Left kidney (tissue), 2 donors: Measurements from ENCODE around the gene NXPE4. TPM values are rescaled to one million over a fixed set of nuclear protein-coding genes. Genes with fewer than 3 reads are reported as not detected.
A peak's percentile ranks its signal among the peaks of the same experiment; 100 is the strongest.

Experiments
- DNase-seq: peaks from one replicate; pipeline ENCODE4 v3.0.0-alpha.2; 2013
- polyA plus RNA-seq: library from polyadenylated mRNA; unstranded; fragments of 120-200 nt; gene quantifications from one replicate; pipeline ENCODE4 v1.2.1, GENCODE V29; 2013; ENCODE audit not compliant: insufficient read length

Gene NXPE4
- polyA plus RNA-seq, 1 donor: not detected

DNA sequence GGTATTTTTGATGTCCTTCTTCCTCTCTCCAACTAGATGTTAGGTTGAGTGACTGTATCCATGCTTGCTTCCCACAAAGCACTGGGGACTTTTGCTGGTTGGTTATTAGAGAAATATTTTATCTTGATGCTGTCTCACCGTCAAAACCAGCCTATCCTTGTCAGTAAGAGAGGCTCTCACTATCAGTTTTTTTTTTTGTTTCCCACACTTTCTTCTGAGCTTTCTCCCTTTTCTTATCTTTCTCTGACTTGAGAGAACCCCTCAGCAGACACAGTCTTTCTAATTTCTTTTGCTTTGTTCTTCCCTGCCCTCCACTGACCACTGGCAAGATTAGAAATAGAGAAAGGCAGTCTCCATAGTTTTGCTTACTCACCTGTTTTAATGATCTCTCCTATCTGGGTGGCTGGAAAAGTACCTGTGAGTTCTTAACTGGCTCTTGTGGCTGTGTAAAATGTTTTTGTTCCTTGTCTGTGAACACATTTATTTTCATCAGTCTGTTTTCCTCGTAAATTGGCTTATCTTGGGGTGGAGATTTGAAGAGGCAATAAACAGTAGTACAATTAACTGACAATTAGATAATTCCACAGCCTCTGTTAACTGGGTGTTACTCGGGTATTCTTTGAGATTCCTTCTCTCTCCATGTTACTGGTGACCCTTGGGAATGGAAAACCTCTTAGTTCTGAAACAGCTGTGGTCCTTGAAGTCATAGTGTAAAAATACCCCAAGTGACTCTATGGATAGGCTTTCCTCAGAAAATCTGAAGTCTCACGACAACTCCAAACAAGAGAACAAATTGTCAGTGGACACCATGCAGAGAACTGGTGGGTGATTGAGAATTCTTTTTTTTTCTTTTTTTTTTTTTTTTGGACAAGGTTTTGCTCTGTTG lies 35.9 kb downstream of the NXPE4 start, which contains the start of gene NXPE1:
Gene NXPE1 (minus strand): TSS at position 457 of the 886 bp plus-strand sequence. CDS start 8,680 bp downstream, outside the sequence.
- no peak for DNase-seq

- DNase-seq: peak; percentile 2
These were observed 39.5 kb downstream of the NXPE4 start for GRCh38 chr11:114556135-114556534.

- no peak for DNase-seq
These were observed 41.9 kb downstream of the NXPE4 start for GRCh38 chr11:114553642-114554041.

DNA sequence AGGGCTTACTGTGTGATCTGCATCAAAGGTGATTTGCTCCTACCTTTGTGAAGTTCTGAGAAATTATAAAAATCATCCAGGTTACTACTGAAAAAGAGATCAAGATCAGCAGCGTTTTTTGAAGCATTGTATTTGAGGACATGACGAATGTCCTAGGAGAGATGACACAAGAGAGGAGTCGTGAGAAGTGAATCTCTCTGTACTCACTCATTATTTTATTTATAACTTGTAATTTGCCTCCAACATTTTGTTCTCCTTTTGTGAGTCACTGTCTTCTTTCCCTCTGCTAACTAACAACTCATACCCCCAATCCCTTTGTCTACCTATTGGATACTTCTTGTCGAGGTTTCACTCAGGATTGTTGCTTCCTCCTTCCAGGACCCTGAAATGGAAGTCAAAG lies 44.5 kb downstream of the NXPE4 start:
- DNase-seq: no peak

- no peak for DNase-seq
These were observed 69.9 kb downstream of the NXPE4 start for GRCh38 chr11:114525682-114526081.

DNA sequence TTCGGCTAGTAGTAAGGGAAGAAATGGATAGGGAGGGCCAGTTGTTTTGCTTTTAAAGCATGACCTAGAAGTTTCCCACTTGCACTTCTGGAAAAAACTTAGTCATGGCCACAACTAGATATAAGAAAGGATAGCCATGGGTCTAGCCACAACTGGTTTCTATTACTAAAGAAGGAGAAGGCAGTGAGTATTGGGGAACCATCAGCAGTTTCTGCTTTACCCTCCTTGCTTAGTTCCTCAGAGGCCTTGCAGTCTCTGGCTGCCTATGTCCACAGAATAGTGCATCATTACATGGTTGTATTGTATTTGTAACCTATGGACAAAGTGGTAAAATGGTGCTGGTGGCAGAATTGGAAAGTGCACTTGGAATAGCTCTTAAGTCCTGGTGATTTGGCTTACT lies 71.5 kb downstream of the NXPE4 start:
- DNase-seq: no peak

DNA sequence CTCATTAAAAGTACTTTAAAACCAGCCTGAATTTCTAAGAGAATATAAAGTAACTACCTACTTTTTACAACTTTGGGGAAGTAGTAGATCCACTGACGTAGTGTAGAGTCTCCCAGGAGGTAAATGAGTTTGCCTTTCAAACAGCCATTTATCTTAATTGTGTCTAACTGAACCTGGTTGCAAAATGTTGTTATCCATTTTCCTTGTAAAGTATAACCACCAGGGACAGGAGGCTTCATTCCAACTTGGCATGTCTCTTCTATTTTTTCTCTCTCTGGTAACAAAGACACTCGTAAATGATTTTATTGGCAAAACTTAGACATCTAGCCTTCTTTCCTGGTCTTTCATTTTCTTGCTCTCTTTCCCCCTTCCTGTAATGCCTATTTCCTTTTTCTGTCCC lies 72.8 kb downstream of the NXPE4 start:
- no peak for DNase-seq

Other genes starting within 250 kb of the NXPE4 start
- gene C11orf71, start 195.3 kb downstream of the NXPE4 start, polyA plus RNA-seq: 17.5 TPM
- 58.4 TPM for gene RBM7, start 195.1 kb downstream of the NXPE4 start, polyA plus RNA-seq
- 128 TPM for gene REXO2, start 156.3 kb downstream of the NXPE4 start, polyA plus RNA-seq
- 0.10 TPM for gene NXPE1, start 35.9 kb downstream of the NXPE4 start, polyA plus RNA-seq
- 0.42 TPM for gene NXPE2, start 82.7 kb upstream of the NXPE4 start, polyA plus RNA-seq